OCI-LY1 (cell line): ENCODE measurements around the gene RTRAF.

Experiments used
- H2AFZ ChIP-seq: fragments of 200-600 bp; sonication (generic), shearing (Covaris generic); 2 replicates; pipeline ENCODE4 v1.6.0; 2014; ENCODE audit warnings: antibody characterized with exemption, mild to moderate bottlenecking, low read length
- H3F3A ChIP-seq: fragments of 200-600 bp; sonication (generic), shearing (Covaris generic); 2 replicates; pipeline ENCODE4 v1.6.0; 2014; ENCODE audit warnings: mild to moderate bottlenecking, antibody characterized with exemption, low read length, moderate library complexity; ENCODE audit not compliant: insufficient read depth
- H3K27ac ChIP-seq: fragments of 200-600 bp; sonication (generic); 2 replicates; pipeline ENCODE4 v1.5.1; 2014; ENCODE audit warnings: low read length, mixed run types, mild to moderate bottlenecking, low read depth; ENCODE audit not compliant: poor library complexity, severe bottlenecking
- H3K27me3 ChIP-seq: fragments of 200-600 bp; sonication (generic); 2 replicates; pipeline ENCODE4 v1.6.0; 2014; ENCODE audit warnings: antibody characterized with exemption, mild to moderate bottlenecking, low read length, moderate library complexity; ENCODE audit not compliant: insufficient read depth
- H3K36me3 ChIP-seq: fragments of 200-600 bp; sonication (generic); 2 replicates; pipeline ENCODE4 v1.6.1; 2014; ENCODE audit warnings: mild to moderate bottlenecking, antibody characterized with exemption, low read length, moderate library complexity, mixed read lengths; ENCODE audit not compliant: insufficient read depth
- H3K4me1 ChIP-seq: fragments of 200-600 bp; sonication (generic); 2 replicates; pipeline ENCODE4 v1.5.1; 2014; ENCODE audit warnings: mild to moderate bottlenecking, low read length, moderate library complexity; ENCODE audit not compliant: insufficient read depth, severe bottlenecking
- H3K4me2 ChIP-seq: fragments of 200-600 bp; sonication (generic), shearing (Covaris generic); 2 replicates; pipeline ENCODE4 v1.6.1; 2014; ENCODE audit warnings: low read length
- H3K4me3 ChIP-seq: fragments of 200-600 bp; sonication (generic); 2 replicates; pipeline ENCODE4 v1.5.1; 2014; ENCODE audit warnings: low read length, low read depth, mild to moderate bottlenecking, mixed read lengths; ENCODE audit not compliant: poor library complexity, severe bottlenecking
- H3K79me2 ChIP-seq: fragments of 200-600 bp; shearing (Covaris generic); 2 replicates; pipeline ENCODE4 v1.6.1; 2016; ENCODE audit warnings: mixed run types, low read length, mixed read lengths; ENCODE audit not compliant: insufficient read depth
- H3K9ac ChIP-seq: fragments of 200-600 bp; sonication (generic), shearing (Covaris generic); 2 replicates; pipeline ENCODE4 v1.6.1; 2014; ENCODE audit warnings: mild to moderate bottlenecking, low read length, mixed read lengths
- H3K9me2 ChIP-seq: fragments of 200-600 bp; sonication (generic), shearing (Covaris generic); 2 replicates; pipeline ENCODE4 v1.6.1; 2014; ENCODE audit warnings: low read depth, mild to moderate bottlenecking, low read length, mixed read lengths
- H3K9me3 ChIP-seq: fragments of 200-600 bp; shearing (Covaris generic); 2 replicates; pipeline ENCODE4 v1.6.1; 2014; ENCODE audit warnings: low read length, mixed read lengths
- H4K20me1 ChIP-seq: fragments of 200-600 bp; sonication (generic), shearing (Covaris generic); 2 replicates; pipeline ENCODE4 v1.6.0; 2016; ENCODE audit warnings: mild to moderate bottlenecking, low read length; ENCODE audit not compliant: insufficient read depth
- CTCF ChIP-seq: fragments of 200-600 bp; sonication (generic), shearing (Covaris generic); IDR thresholded peaks from 2 replicates; pipeline ENCODE4 v1.5.1; 2017; ENCODE audit warnings: mild to moderate bottlenecking, antibody characterized with exemption, low read length, moderate library complexity, mixed read lengths
- EZH2 ChIP-seq: fragments of 200-600 bp; sonication (generic), shearing (Covaris generic); IDR thresholded peaks from 2 replicates; pipeline ENCODE4 v1.8.0; 2017; ENCODE audit warnings: borderline replicate concordance, mixed run types, mild to moderate bottlenecking, antibody characterized with exemption, low read length, moderate library complexity, mixed read lengths

RTRAF gene

GRCh38 chr14:52002542-52002941, 13.2 kb downstream of the RTRAF start:
- Histone ChIP-seq H3K4me1 (no peaks in the 10 kb centered on the region), H3K27ac (no peak overlapping the region)

GRCh38 chr14:52003324-52003723, 14.0 kb downstream of the RTRAF start:
- Histone ChIP-seq H4K20me1 (no peaks in the 10 kb centered on the region), H3F3A (no peaks in the 10 kb centered on the region), H3K27me3 (no peaks in the 10 kb centered on the region), H3K4me1 (no peaks in the 10 kb centered on the region), H3K4me3 (no peak overlapping the region), H3K36me3 (peaks cover 99% of the 10 kb centered on the region), H3K27ac (no peak overlapping the region), H3K9me3 (no peaks in the 10 kb centered on the region), H3K79me2 (no peaks in the 10 kb centered on the region), H3K9ac (no peak overlapping the region), H2AFZ (no peak overlapping the region), H3K4me2 (no peak overlapping the region), H3K9me2 (no peaks in the 10 kb centered on the region)
- TF ChIP-seq CTCF (no peak), EZH2 (no peak)

More at GRCh38 chr14:52002542-52002941, 13.2 kb downstream of the RTRAF start:
- Histone ChIP-seq H3K4me3 (no peak overlapping the region), H3K4me2 (no peak overlapping the region), H3K79me2 (no peaks in the 10 kb centered on the region), H2AFZ (no peak overlapping the region), H3K9me2 (no peaks in the 10 kb centered on the region), H3K9me3 (no peaks in the 10 kb centered on the region), H3K36me3 (peaks cover 99% of the 10 kb centered on the region), H4K20me1 (no peaks in the 10 kb centered on the region), H3K27me3 (no peaks in the 10 kb centered on the region), H3F3A (no peaks in the 10 kb centered on the region), H3K9ac (no peak overlapping the region)
- TF ChIP-seq CTCF (no peak), EZH2 (no peak)

- no peak overlapping the region for H3K27ac ChIP-seq
- H4K20me1 ChIP-seq, result no peaks in the 10 kb centered on the region
- no peaks in the 10 kb centered on the region for H3K4me1 ChIP-seq
- H2AFZ ChIP-seq, result no peak overlapping the region
- TF ChIP-seq CTCF, result no peak
- TF ChIP-seq EZH2, result no peak
- H3F3A ChIP-seq, result no peaks in the 10 kb centered on the region
- H3K4me2 ChIP-seq, result no peak overlapping the region
- no peaks in the 10 kb centered on the region for H3K27me3 ChIP-seq
- no peak overlapping the region for H3K4me3 ChIP-seq
- no peaks in the 10 kb centered on the region for H3K9me2 ChIP-seq
- H3K9ac ChIP-seq, result no peak overlapping the region
- no peaks in the 10 kb centered on the region for H3K9me3 ChIP-seq
- no peaks in the 10 kb centered on the region for H3K79me2 ChIP-seq
- peaks cover 100% of the 10 kb centered on the region for H3K36me3 ChIP-seq
Measured at GRCh38 chr14:52005625-52006024, 16.3 kb downstream of the RTRAF start.
